ENCODE data around the gene ADGRG6.
"Not testable (repeated sequence)": the region's sequence is repeated elsewhere in the genome, so short reads cannot be mapped to it uniquely, and the experiment has no call there.

ADGRG6 gene

DNA sequence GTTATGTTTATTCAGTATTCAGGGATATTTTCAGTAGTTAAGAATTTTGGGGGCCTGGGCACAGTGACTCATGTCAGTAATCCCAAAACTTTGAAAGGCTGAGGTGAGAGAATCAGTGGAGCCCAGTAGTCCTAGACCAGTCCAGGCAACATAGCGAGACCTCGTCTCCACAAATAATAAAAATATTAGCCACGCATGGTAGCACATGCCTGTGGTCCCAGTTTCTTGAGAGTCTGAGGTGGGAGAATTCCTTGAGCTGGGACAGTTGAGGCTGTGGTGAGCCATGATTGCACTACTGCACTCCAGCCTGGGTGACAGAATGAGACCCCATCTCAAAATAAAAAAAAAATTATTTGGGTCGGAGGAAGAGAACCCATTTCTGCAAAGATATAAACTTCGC lies 20.3 kb downstream of the ADGRG6 start:
- no peak for DNase-seq (ENCODE audit: low spot score)

DNA sequence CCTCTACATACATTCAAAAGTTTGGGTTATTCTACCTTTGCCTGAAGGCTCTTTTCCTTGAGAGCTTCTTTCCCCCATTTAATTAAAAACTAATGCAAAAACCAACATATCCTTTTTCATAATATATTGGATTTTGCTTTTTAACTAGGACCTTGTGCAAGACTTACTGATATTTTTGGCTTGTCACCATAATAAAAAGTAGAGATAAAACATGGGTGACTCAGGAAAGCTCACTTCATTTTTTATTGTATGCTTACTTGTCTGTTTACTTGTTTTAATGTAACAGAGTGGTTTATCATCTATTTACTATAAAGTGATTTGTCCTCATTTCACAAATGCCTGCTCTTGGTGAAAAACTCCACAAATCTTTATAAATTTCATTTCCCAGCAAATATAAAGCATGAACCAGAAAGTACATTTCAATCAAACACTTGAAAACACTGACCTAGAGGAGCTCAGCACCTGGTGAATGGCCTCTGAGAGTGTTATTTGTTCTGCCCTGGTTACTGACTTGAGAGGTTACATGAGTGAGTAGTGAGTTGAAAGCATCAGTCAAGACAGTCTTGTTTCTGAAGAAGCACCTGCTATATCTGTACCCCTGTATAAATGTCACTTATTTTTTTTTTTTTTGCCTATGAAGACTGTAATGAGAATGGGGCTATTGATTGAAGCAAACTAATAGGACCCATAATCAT lies 20.8 kb downstream of the ADGRG6 start:
- no peak for DNase-seq (ENCODE audit: low spot score)

DNA sequence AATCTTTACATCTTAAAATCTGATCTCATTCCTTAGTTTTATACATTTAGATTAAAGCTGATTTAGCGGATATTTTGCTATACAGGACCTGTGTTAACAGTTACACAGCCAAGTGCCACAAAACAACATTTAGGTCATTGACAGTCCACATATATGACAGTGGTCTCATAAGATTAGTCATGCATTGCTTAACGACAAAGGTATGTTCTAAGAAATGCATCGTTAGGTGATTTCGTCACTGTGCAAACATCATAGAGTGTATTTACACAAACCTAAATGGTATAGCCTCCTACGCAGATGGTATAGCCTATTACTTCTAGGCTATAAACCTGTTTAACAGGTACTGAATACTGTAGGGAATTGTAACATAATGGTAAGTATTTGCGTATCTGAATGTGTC lies 21.6 kb downstream of the ADGRG6 start:
- peak; percentile 44 for DNase-seq (ENCODE audit: low spot score)

DNA sequence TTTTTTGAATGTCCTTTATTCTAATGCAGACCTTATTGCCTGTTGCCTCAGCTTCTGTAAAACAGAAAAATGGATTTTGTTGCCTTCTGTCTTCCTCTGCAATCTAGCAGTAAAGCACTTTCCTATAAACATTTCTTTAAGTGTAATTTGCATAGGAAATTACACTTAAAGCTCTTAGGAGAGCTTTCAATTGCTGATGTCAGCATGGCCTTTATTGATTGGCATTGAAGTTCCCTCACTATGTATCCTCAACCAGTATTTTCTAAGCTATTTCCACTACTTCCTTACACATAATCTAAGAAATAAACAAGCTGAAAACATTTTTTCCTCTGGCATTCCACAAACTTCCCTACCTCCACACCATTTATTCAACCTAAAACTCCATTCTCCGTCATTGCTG lies 22.3 kb downstream of the ADGRG6 start:
- DNase-seq (ENCODE audit: low spot score), result no peak

DNA sequence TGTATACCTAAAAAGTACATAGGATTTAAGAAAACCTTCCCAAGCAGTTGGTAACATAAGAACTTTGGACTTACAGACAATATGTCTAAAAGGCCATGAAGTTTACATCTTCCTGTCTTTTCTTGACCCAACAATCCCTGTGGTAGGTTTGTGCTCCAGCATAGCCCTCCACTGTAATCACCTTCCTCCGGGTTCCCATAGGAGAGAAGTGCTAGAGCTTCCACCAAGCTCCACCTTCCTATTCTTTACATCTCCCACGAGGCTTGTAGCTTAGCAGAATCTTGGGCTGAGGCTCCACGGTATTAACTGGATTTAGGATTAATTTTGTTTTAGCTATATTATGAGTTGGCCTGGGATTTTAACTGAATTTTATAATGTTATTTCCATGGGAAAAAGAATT lies 23.3 kb downstream of the ADGRG6 start:
- DNase-seq (ENCODE audit: low spot score), result no peak

DNA sequence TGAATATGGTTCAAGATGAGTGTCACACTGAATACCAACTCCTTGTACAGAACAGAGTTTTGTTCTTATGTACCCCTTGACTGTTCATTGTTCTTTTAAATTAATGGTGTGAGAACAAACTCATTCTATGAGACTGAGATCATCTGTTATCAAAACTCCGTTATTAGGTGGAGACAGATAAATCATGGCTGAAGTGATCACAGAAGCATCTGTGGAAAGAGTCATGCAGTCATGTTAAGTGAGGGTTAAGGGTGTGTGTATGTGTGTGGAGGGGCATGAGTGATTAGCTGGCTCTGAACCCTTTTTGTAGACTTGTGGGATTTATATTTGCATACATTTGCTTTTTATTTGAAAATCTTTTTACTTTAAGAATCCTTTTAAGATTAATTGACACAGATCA lies 24.7 kb downstream of the ADGRG6 start:
- DNase-seq (ENCODE audit: low spot score), result no peak

DNA sequence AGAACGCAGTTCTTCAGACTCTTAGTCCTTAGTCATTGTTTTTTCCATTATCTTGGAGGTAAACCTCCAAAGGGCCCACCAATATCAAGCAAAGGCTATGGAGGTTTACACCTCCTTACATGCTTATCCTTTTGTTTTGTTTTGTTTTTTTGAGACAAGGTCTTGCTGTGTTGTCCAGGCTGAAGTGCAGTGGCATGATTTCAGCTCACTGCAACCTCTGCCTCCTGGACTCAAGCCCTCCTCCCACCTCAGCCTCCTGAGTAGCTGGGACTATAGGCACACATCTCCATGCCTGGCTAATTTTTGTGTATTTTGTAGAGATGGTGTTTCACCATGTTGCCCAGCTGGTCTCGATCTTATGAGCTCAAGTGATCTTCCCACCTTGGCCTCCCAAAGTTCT lies 26.3 kb downstream of the ADGRG6 start:
- no peak for DNase-seq (ENCODE audit: low spot score)

DNA sequence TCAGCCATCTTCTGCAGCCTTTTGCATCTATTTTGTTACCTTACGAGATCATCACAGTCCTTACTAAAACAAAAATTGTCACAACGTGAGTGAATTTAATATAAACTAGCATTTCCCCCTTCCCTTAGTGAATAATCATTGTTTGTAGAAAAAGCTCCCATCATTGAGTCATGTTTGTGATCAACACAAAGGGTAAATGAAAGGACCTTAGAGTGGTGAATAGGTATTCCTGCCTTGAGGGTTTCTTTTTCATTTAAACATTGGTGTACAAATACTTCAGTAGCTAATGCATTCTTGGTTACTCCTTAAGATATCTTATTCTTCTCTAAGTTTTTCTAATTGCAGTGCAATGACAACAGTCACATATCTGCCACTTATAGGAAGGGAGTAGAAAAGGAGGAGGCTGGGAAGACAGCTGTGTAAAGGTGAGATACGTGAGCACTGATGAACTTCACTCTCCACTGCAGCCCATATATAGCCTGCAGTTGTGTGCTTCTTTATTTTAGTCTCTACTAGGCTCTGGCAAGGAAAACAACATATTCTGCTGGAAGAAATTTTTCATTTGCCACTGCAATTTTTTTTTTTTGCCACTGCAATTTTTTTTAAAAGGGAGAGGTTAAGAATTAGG lies 27.8 kb downstream of the ADGRG6 start:
- no peak for DNase-seq (ENCODE audit: low spot score)

DNA sequence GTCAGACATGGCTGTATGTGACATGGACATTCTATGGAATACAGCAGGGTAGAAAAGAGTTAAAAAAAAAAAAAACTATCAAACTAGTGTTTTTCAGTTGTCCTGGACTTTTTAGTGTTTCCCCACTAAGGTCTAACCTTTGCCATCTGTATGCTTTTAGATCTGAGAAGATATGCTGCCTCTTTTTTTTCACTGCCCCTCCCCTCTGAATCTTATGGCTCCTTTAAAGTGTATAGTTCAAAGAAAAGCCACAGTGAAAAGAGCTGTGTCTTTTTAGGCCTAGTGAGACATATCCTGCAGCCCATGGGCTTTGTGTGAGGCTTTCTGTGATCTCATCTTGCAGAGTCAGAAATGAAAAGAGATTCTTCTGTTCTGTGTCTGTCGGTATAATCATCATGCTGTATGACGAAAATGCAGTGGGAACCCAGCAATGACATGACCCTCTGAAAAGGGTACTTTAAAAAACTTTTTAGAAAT lies 29.3 kb downstream of the ADGRG6 start:
- DNase-seq (ENCODE audit: low spot score), result no peak

DNA sequence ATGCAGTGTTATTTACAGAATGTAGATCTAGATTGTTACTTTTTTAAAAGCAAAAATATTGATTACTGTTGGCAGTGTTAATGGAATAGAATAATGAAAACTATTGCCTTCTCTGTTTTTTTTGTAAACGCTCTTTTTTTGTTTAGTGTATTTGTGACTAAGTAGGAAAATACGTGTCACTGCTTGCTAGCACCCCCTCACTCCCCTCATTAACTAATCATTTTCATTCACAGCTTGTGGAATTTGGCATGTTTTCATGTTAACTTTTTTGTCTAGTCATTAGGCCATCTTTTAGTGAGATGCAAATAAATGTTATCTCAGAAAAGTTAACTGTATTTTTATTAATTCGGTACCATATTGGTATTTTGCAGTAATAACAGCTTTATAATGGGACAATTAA lies 29.8 kb downstream of the ADGRG6 start:
- DNase-seq (ENCODE audit: low spot score), result no peak

DNA sequence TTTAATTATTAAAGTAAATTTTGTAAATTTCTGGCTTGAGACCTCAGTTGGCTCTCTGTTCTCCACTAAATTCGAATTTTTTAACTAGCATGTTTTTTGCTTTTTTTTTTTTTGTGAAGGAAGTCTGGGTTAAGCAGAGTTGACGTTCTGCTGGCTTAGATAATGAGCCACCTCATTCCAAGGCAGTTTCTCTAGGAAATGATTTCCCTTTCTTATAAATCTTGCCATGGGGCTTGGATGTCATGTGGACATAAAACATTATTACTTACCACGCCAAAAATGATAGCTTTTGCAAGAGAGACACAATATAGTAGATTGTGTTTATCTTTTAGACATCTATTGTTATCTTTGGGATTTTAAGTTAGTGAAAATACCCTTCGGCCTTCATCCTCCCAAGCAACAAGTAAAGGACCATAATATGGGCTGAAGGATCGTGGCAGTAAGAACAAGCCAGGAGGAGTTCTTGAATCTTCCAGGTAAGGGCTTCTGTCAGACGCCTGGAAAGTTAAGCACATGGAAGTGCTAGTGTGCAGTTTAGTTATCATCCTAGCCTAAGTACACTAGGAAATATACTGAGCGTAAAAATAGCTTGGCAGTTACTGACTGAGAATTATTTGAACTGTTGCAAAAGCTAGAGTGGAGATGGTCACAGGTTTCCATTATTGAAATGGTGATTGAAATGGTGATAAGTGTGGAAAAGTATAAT lies 30.7 kb downstream of the ADGRG6 start:
- DNase-seq (ENCODE audit: low spot score), result no peak

DNA sequence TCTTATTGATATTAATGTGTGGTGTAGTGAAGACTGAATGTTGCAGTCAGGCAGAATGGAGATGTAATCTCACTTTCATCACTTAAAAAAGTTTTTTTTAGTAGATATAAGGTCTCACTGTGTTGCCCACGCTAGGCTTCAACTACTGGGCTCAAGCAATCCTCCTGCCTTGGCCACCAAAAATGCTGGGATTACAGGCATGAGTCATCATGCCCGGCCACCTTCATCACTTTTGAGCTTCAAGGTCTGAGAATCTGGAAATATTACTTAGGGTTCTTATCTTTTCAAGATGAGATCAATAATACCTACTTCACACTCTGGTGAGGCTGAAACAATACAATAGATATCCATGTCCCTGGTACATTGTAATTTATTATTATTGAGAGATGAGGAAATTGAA lies 31.6 kb downstream of the ADGRG6 start:
- no peak for DNase-seq (ENCODE audit: low spot score)

DNA sequence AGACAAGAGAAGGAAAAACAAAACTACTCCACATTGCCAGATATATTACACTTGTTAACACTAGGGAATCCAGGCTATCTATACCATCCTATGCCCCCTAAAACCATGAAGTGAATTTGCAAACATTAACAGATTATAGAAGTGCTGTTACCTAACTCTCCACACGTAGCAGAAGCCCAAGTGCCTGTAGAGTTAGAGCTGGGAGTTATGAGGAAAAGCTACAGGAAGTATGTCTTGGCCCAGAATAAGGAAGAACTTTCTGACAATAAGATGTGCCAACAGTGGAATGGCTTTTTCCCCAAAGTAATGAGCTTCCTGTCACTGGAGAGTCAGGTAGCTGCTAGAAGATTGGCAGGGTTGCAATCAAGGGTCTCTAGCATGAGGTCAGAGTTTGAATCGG lies 32.5 kb downstream of the ADGRG6 start:
- DNase-seq (ENCODE audit: low spot score), result no peak

DNA sequence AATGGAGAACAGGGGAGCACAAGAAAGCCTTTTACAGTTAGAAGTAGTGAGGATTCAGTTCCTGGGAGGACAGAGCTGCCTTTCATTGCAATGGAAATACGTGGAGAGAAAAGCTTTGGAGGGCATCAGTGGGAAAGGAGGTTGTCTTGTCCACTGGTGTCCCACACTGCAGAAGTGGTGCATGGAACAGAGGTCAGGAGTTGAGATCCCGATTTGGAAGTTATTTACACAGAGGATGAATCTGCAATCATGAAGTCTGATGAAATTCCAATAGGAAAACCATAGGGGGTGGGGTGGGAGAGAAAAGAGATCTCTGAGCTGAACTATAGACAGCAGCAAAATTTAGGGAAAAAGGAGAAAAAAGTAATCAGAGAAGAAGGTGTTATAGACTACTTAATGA lies 33.6 kb downstream of the ADGRG6 start:
- no peak for DNase-seq (ENCODE audit: low spot score)

DNA sequence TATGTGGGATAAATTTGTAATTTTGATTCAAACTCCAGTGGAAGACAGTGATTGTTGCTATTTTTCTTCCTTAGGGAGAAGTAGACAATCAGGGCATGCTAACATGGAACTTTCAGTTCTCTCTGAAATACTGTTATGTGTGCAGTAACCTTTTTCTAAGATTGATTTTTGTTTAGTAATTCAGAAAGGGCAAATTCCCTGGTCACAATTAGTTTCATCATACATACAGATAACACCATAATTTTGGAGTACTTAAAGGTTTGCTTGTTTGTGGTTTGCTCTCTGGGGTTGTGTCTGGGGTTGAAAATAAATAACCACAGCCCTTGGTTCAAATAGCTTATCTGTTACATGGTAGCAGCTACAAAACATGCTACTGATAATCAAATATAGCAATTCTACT lies 34.4 kb downstream of the ADGRG6 start:
- no peak for DNase-seq (ENCODE audit: low spot score)

DNA sequence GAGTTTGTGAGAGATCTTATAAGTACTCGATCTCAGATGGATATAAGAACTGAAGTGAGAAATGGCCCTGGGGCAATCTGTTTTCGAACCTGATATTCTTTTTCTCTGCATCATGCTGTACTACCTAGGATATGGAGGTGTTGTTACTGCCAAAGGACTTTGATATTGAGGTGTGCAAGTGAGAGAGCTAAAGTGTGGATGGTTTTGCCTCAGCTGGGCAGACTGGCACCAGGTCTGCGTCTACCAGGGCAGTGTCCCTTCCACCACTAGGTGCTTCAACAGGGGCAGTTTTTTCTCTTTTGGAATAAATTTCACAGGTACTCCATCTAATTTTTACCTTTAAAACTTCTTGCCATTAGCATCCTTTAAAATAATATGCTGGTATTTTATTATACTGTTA lies 35.0 kb downstream of the ADGRG6 start:
- no peak for DNase-seq (ENCODE audit: low spot score)

DNA sequence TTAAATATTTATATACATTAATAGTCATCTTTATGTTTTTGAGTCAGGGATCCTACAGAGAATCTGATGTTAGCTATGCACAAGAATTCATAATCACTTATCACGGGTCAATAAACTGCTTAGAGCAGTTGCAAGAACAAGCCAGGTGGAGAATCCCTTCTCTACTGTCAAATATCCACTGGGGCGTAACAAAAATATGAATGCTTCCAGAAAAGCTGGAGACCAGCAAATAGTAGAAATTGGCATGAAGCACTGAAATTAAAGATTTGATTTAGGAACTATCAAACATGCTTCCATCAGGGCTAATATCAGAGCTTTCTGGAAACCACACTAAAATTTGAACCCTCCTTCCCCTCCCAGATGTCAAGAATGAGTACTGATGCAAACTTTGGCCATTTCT lies 37.3 kb downstream of the ADGRG6 start:
- DNase-seq (ENCODE audit: low spot score), result no peak

DNA sequence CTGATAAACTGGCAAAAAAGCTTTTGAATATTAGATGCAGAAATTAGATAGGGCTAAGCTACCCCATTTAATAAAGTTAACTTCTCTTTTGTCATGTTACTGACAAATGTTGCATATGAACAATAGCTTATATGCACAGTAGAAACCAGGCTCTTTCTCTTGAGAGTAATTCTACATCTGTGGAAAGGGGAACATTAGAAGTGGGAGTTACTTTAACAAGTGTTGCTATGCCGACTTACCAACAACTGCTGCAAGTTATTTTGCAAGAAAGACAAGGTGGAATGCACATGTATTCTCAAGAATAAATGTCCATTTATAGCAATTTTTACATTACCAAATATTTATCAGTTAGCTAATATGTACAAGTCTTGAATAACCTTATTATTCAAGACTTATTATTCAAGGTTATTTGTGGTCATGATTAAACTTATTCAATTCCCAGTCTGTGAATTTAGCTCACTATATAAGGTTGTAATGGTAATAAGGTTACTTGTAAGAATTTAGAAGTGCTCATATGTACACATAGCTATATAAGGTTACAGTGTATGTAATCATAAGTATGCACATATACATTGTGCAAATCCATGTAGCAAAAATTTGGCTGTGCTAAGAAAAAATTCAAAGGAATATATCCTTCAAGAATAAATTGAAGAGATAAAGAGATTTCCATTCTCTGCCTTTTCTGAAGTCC lies 38.3 kb downstream of the ADGRG6 start:
- DNase-seq (ENCODE audit: low spot score), result no peak

DNA sequence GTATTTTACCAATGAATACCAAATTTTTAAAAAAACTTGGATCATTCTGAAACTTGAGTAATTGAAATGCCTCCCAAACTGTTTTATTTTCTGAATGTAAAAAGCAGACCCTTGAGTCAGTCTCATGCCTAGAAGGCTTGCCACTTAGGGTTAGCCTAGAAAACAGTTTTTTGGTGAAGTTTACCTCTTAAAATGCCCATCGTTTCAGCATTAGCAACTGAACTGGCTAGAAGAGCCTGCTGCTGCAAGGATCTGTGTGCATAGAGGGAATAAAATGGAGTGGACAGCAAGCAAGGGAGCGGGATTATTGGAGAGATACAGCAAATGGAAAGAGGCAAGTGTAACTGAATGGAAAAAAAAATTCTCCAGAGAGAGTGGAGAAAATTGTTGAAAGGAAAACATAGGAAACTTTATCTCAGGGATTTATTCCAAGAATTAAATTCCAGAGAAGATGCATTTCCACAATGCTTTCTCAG lies 40.1 kb downstream of the ADGRG6 start:
- no peak for DNase-seq (ENCODE audit: low spot score)

DNA sequence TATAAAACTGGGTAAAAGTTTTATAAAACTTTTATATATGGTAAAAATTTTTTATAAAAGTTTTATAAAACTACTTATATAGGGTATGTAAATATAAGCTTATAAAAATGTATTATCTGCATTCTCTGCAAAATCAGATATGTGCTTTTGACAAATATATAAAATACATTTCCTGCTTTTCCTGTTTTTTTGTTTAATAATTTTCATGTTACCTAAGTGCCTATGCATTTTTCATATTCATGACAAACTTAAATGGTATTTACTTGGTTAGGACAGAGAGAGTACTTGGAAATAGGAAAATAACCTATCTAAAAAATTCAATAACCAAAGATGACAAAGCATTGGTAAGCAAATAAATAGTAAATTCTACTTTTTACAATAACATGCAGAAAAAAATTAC lies 41.2 kb downstream of the ADGRG6 start:
- DNase-seq (ENCODE audit: low spot score), result no peak

DNA sequence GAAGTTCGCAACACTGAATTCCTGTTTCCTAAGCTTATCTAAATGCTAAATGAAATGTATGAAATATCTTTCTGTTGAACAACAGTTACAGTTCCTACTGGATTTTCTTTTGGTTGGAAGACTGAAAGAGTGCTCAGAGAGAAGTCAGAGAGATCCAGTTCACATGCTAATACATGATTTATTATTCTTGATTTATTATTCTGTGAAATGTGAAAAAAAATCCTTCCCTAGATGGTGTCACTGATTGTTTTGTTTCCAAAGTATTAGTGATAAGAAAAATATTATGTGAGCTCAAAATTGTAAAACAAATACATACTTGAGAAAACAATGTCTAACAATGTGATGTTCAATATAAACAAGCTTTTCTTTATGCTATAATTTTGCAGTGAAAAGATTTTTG lies 42.1 kb downstream of the ADGRG6 start:
- no peak for DNase-seq (ENCODE audit: low spot score)

DNA sequence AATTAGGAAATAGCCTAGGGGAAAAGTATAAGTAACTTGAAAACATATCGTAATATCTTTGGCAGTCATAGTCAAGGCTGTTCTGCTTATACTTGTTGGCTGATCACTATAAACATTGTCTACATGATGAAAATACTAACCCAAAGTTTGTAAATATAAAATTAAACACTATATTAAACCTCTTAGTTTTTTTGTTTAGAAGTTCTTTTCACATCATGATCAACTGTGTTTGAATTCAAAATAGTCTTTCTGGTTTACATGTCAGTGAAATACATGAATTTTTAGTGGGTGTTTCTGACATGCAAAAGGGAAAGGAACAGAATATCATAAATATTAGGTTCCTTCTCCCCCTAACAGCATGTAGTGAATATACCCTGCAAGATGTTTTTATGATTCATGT lies 43.5 kb downstream of the ADGRG6 start:
- no peak for DNase-seq (ENCODE audit: low spot score)

DNA sequence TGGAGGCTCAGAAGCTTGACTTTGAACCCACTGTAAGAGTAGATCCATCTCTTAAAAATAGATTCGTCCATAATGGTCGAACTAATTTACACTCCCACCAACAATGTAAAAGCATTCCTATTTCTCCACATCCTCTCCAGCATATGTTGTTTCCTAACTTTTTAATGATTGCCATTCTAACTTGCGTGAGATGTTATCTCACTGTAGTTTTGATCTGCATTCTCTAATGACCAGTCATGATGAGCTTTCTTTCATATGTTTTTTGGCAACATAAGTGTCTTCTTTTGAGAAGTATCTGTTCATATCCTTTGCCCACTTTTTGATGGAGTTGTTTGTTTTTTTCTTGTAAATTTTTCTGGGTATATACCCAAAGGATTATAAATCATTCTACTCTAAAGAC lies 44.4 kb downstream of the ADGRG6 start:
- DNase-seq (ENCODE audit: low spot score), result not testable (repeated sequence)

Measured in RKO (cell line).